Measurements from ENCODE around the gene PLB1.

Gene PLB1
- total RNA-seq, result 0.11 to 7.6 (median 0.73) reads per million in 9 experiments

GRCh38 chr2:28495551-28496250 lies at the start of gene PLB1:
Gene PLB1 (plus strand): TSS chr2:28496060. CDS start chr2:28496115, 55 bp downstream.
- Mint-ChIP-seq H3K36me3 (ENCODE audit: insufficient read depth) (no peaks in the 10 kb centered on the region), H3K4me3 (no peak within 1 kb of the TSS), H3K27me3 (peaks cover 0 to 3% of the 10 kb centered on the region in 2 donors), H3K9me3 (no peaks in the 10 kb centered on the region), H3K4me1 (ENCODE audit: low read depth in 2 of 2) (no peaks in the 10 kb centered on the region), H3K27ac (no peak within 1 kb of the TSS)
- DNase-seq (no peak), ATAC-seq (replicated peaks) (no peak)

DNA sequence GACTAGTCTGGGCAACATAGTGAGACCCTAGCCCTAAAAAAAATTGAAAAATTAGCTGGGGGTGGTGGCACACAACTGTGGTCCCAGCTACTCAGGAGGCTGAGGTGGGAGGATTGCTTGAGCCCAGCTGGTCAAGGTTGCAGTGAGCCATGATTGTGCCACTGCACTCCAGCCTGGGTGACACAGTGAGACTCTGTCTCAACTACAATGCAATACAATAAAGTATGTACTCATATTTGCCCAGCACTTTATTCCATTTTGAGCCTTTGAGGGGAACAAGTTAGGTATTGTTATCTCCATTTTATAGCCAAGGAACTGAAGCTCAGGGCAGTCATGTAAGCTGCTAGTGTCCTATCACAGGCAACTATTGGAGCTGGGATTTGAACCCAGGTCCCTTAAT lies 49.3 kb upstream of the PLB1 start:
- Mint-ChIP-seq H3K27ac (peak overlapping the region in 1 of 2 donors; percentile 17), H3K9me3 (no peaks in the 10 kb centered on the region), H3K4me1 (ENCODE audit: low read depth in 2 of 2) (peaks cover 10 to 17% of the 10 kb centered on the region in 2 donors), H3K36me3 (ENCODE audit: insufficient read depth) (no peaks in the 10 kb centered on the region), H3K27me3 (no peaks in the 10 kb centered on the region), H3K4me3 (no peak overlapping the region)
- ATAC-seq (replicated peaks) (no peak), DNase-seq (no peak)

GRCh38 chr2:28447086-28447485 lies 48.8 kb upstream of the PLB1 start:
- no peak overlapping the region for H3K4me3 Mint-ChIP-seq
- H3K36me3 Mint-ChIP-seq (ENCODE audit: insufficient read depth), result no peaks in the 10 kb centered on the region
- H3K4me1 Mint-ChIP-seq (ENCODE audit: low read depth in 2 of 2), result peaks cover 10 to 13% of the 10 kb centered on the region in 2 donors
- ATAC-seq (replicated peaks) (no peak), DNase-seq (no peak)
- no peaks in the 10 kb centered on the region for H3K9me3 Mint-ChIP-seq
- peak overlapping the region in 1 of 2 donors; percentile 17 for H3K27ac Mint-ChIP-seq
- H3K27me3 Mint-ChIP-seq, result no peaks in the 10 kb centered on the region

GRCh38 chr2:28447943-28448792 lies 47.7 kb upstream of the PLB1 start:
- Mint-ChIP-seq H3K27me3 (no peaks in the 10 kb centered on the region), H3K36me3 (ENCODE audit: insufficient read depth) (no peaks in the 10 kb centered on the region), H3K9me3 (no peaks in the 10 kb centered on the region), H3K4me1 (ENCODE audit: low read depth in 2 of 2) (peaks cover 16 to 22% of the 10 kb centered on the region in 2 donors), H3K27ac (peak overlapping the region in 1 of 2 donors; percentile 30), H3K4me3 (no peak overlapping the region)
- ATAC-seq (replicated peaks) (peak; percentile 16), DNase-seq (no peak)

DNA sequence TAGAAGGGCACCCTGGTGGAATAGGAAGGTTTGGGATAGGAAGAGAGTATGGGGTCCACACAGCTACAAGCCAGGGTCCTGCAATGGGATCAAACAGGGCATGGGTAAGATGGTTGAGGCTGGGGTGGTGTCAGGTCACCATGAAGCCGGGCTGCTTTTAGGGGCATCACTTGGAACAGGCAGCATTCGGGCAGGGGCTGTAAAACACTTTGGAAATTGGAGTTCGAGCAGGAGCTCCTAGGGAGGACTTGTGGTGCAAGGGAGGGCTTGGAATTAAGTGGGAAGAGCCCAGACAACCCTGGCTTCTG lies 47.1 kb upstream of the PLB1 start:
- peaks cover 16 to 24% of the 10 kb centered on the region in 2 donors for H3K4me1 Mint-ChIP-seq (ENCODE audit: low read depth in 2 of 2)
- ATAC-seq (replicated peaks) (no peak), DNase-seq (no peak)
- H3K9me3 Mint-ChIP-seq, result no peaks in the 10 kb centered on the region
- no peaks in the 10 kb centered on the region for H3K36me3 Mint-ChIP-seq (ENCODE audit: insufficient read depth)
- peak overlapping the region in 1 of 2 donors; percentile 30 for H3K27ac Mint-ChIP-seq
- no peaks in the 10 kb centered on the region for H3K27me3 Mint-ChIP-seq
- no peak overlapping the region for H3K4me3 Mint-ChIP-seq

GRCh38 chr2:28449126-28449487 lies 46.8 kb upstream of the PLB1 start:
- Mint-ChIP-seq H3K27ac (peak overlapping the region; percentile 30 to 78), H3K36me3 (ENCODE audit: insufficient read depth) (no peaks in the 10 kb centered on the region), H3K4me1 (ENCODE audit: low read depth in 2 of 2) (peaks cover 16 to 24% of the 10 kb centered on the region in 2 donors), H3K27me3 (no peaks in the 10 kb centered on the region), H3K4me3 (no peak overlapping the region), H3K9me3 (no peaks in the 10 kb centered on the region)
- ATAC-seq (replicated peaks) (no peak), DNase-seq (no peak)

DNA sequence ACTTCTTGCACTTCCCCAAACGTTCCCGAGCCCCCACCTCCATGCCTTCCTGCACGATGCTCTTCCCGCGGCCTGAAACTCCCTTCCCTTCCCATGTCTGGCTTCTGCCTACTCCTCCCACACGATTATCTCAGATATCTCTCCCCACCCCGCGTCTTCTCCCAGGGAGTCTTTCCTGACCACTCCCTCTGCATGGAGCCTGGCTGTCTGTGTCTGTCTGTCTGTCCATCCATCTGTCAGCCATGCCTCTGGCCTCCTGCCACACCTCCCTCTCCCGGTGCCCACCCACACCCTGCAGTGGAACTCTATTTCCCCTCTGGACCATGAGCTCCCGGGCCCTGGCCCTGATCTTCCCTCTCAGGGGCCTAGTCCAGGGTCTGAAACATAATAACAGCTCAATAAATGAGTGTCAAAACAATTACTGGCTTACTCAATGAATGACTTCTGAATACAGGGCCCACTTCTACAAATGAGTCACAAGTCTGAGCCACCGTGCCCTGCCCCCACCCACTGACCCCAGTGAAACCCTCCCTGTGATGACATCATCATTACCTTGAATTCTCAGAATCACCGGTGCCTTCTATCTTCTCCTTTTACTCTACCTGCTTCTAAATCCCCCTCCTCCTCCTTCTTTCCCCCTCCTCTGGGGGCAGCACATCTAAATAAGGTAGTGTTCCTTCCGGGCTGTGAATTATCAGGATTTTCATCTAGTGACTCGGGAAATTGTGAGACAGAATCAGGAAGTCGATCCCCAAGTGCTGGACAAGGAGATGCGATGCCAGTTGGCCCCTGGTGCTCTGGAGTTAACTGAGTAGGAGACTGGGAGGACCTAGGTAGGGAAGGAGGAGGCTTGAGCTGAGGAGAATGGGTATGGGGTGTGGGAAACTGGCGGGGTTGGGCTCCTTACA lies 46.1 kb upstream of the PLB1 start:
- no peaks in the 10 kb centered on the region for H3K9me3 Mint-ChIP-seq
- no peaks in the 10 kb centered on the region for H3K36me3 Mint-ChIP-seq (ENCODE audit: insufficient read depth)
- no peaks in the 10 kb centered on the region for H3K27me3 Mint-ChIP-seq
- peak overlapping the region in 1 of 2 donors; percentile 78 for H3K27ac Mint-ChIP-seq
- H3K4me1 Mint-ChIP-seq (ENCODE audit: low read depth in 2 of 2), result peaks cover 16 to 24% of the 10 kb centered on the region in 2 donors
- DNase-seq, result no peak
- H3K4me3 Mint-ChIP-seq, result no peak overlapping the region
- no peak for ATAC-seq (replicated peaks)

- no peaks in the 10 kb centered on the region for H3K27me3 Mint-ChIP-seq
- peaks cover 16 to 24% of the 10 kb centered on the region in 2 donors for H3K4me1 Mint-ChIP-seq (ENCODE audit: low read depth in 2 of 2)
- H3K27ac Mint-ChIP-seq, result peak overlapping the region in 1 of 2 donors; percentile 44
- no peaks in the 10 kb centered on the region for H3K36me3 Mint-ChIP-seq (ENCODE audit: insufficient read depth)
- ATAC-seq (replicated peaks), result no peak
- no peak for DNase-seq
- no peaks in the 10 kb centered on the region for H3K9me3 Mint-ChIP-seq
- no peak overlapping the region for H3K4me3 Mint-ChIP-seq
Measured at GRCh38 chr2:28450901-28451565, 44.8 kb upstream of the PLB1 start.

DNA sequence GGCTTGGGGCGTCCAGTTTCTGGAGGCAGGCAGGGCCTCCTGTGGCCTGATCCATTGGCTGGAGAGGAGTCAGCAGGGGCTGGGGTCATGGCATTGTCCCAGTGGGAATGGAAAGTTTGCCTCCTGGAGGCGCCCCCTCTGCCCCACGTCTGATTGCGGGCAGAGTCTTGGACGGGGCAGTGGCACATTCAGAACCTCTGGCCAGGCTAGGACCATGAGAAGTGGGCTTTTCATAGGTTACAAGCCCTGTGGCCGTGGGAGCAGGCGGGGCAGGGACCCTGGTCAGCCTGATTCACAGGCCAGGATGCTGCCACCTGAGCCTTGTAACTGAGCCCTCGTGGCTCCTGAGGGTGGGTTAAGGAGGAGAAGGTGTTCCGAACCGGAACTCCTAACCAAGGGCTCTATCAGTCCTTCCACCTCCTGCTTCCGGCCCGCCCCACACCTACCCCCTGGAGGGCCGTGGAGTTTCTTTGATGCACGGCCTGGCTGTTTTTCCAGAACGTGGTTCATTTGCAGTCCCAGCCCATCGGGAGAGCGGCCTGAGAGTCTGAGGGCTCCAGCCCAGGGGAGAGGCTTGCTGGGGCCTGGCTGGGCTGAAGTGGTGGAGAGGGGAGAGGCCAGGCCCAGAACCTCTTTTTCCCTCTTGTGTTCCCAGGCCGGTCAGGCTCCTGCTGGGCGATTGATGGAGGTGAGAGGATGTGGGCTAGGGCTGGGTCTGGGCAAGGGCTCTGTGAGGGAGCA lies 43.9 kb upstream of the PLB1 start:
- no peak overlapping the region for H3K4me3 Mint-ChIP-seq
- peak overlapping the region in 1 of 2 donors; percentile 59 for H3K27ac Mint-ChIP-seq
- no peaks in the 10 kb centered on the region for H3K27me3 Mint-ChIP-seq
- ATAC-seq (replicated peaks) (no peak), DNase-seq (no peak)
- no peaks in the 10 kb centered on the region for H3K36me3 Mint-ChIP-seq (ENCODE audit: insufficient read depth)
- peaks cover 16 to 24% of the 10 kb centered on the region in 2 donors for H3K4me1 Mint-ChIP-seq (ENCODE audit: low read depth in 2 of 2)
- H3K9me3 Mint-ChIP-seq, result no peaks in the 10 kb centered on the region

DNA sequence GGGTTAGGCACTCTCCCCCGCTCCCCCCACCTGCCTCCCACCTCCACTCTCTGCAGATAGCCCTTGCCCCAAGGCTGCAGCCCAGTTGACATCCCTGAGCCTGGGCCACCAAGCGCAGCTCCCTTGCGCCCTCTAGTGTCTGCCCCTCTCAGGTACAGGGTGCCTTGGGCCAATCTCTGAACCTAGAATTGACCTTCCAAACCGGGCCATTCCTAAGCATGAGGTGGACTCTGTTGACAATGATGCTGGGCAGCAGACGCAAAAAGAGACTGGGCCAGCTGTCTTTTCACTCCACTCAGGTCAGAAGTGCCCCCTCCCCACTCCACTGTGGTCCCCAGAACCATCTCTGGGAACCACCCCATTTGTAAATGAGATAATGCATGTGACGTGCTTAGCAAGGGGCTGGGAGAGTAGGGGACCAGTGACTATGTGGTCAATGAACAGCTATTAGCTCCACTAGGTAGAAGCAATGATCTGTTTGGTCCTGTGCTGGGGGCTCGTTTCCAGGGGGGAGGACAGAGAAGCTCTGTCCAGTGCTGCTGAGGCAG lies 43.3 kb upstream of the PLB1 start:
- ATAC-seq (replicated peaks) (peak; percentile 92), DNase-seq (peak; percentile 78 to 82 (median 80))
- H3K36me3 Mint-ChIP-seq (ENCODE audit: insufficient read depth), result no peaks in the 10 kb centered on the region
- H3K27me3 Mint-ChIP-seq, result no peaks in the 10 kb centered on the region
- no peaks in the 10 kb centered on the region for H3K9me3 Mint-ChIP-seq
- peak overlapping the region in 1 of 2 donors; percentile 59 for H3K27ac Mint-ChIP-seq
- H3K4me1 Mint-ChIP-seq (ENCODE audit: low read depth in 2 of 2), result peaks cover 16 to 24% of the 10 kb centered on the region in 2 donors
- H3K4me3 Mint-ChIP-seq, result no peak overlapping the region

DNA sequence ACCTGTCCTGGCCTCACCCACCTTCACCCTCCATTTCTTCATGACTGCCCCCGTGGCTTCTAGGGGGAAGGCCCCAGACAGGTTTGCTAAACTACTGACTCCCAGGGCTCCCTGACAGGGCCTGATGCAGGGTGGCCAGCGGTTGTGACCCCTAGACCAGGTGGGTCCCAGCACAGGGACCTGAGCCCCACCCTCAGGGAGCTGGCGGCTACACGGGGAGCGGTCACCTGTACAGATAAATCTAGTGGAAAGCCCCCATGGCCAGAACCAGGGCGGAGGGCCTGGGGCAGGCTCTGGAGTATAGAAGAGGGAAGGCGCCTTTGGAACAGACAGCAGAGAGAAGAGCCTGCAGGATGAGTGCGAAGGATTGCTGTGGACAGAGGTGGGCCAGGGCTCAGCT lies 42.5 kb upstream of the PLB1 start:
- no peaks in the 10 kb centered on the region for H3K9me3 Mint-ChIP-seq
- H3K4me1 Mint-ChIP-seq (ENCODE audit: low read depth in 2 of 2), result peaks cover 16 to 24% of the 10 kb centered on the region in 2 donors
- DNase-seq (no peak), ATAC-seq (replicated peaks) (no peak)
- H3K36me3 Mint-ChIP-seq (ENCODE audit: insufficient read depth), result no peaks in the 10 kb centered on the region
- no peaks in the 10 kb centered on the region for H3K27me3 Mint-ChIP-seq
- no peak overlapping the region for H3K27ac Mint-ChIP-seq
- no peak overlapping the region for H3K4me3 Mint-ChIP-seq
